Inferior parietal cortex (tissue), 1 donor: Measurements from ENCODE around the gene ENTREP3.

Experiments
- DNase-seq: peaks from one replicate; pipeline ENCODE4 v3.0.0-alpha.2; 2016; ENCODE audit errors: extremely low spot score

ENTREP3 gene

GRCh38 chr1:155198547-155198906, 56.8 kb downstream of the ENTREP3 start:
- no peak for DNase-seq

- DNase-seq = no peak
Measured at GRCh38 chr1:155197901-155198546, 57.3 kb downstream of the ENTREP3 start.
